ENCODE results near the gene TMEM38A.

The TMEM38A gene

DNA sequence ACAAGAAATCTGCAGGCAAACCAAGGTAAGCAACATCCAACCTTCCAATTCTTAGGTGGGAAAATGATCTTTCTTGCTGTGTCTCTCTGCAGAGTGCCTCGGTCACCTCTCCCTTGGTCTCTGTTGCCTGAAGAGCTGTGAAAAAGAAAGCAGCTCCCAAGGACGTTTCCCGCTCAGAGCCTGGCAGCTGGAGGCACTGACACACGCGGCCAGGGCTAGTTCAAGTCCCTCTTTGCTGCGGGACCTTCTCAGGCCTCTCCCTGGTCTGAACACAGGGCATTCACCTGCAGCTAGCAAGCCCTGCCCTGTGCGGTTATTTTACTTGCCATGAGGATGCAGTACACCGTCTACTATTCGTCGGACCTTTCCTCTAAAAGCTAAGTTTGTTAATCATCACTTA, 36.7 kb upstream of the TMEM38A start:
- no peaks in the 10 kb centered on the region for H3K27me3 ChIP-seq (replicated peaks; ENCODE audit: insufficient read depth, low read length)
- no peak overlapping the region for H3K4me3 ChIP-seq (ENCODE audit: low read length)
- DNase-seq: no peak
- peak overlapping the region; percentile 18; the same call in 1 of the 2 replicates for H3K4me2 ChIP-seq (ENCODE audit: low read depth, low read length)
- peak overlapping the region; percentile 9; the same call in 1 of the 2 replicates for H3K9ac ChIP-seq (ENCODE audit: low read length)
- no peaks in the 10 kb centered on the region; the same call in 1 of the 2 replicates for H3K36me3 ChIP-seq (replicated peaks; ENCODE audit: insufficient read depth, low read length)
- peaks cover 30% of the 10 kb centered on the region for H3K4me1 ChIP-seq (ENCODE audit: low read length)
- H4K20me1 ChIP-seq (ENCODE audit: insufficient read depth, low read length): peaks cover 62% of the 10 kb centered on the region
- no peaks in the 10 kb centered on the region for H3K9me2 ChIP-seq (replicated peaks; ENCODE audit: insufficient read depth, low read length)
- no peak overlapping the region for H2AFZ ChIP-seq (ENCODE audit: low read length)
- H3K79me2 ChIP-seq (ENCODE audit: low read length): peaks cover 86% of the 10 kb centered on the region
- H3K9me3 ChIP-seq (replicated peaks; ENCODE audit: insufficient read depth, low read length): no peaks in the 10 kb centered on the region
- peak overlapping the region; percentile 34; the same call in 1 of the 2 replicates for H3K27ac ChIP-seq (ENCODE audit: low read length)
- peaks cover 17% of the 10 kb centered on the region for H3F3A ChIP-seq (ENCODE audit: insufficient read depth, low read length)
- no peak for TF ChIP-seq EZH2 (optimal IDR thresholded peaks at IDR 0.05; ENCODE audit: low read depth, low read length)
- TF ChIP-seq EZH2phosphoT487 (IDR thresholded peaks at IDR 0.05; ENCODE audit: low read length): no peak
- TF ChIP-seq, protein P1, sequence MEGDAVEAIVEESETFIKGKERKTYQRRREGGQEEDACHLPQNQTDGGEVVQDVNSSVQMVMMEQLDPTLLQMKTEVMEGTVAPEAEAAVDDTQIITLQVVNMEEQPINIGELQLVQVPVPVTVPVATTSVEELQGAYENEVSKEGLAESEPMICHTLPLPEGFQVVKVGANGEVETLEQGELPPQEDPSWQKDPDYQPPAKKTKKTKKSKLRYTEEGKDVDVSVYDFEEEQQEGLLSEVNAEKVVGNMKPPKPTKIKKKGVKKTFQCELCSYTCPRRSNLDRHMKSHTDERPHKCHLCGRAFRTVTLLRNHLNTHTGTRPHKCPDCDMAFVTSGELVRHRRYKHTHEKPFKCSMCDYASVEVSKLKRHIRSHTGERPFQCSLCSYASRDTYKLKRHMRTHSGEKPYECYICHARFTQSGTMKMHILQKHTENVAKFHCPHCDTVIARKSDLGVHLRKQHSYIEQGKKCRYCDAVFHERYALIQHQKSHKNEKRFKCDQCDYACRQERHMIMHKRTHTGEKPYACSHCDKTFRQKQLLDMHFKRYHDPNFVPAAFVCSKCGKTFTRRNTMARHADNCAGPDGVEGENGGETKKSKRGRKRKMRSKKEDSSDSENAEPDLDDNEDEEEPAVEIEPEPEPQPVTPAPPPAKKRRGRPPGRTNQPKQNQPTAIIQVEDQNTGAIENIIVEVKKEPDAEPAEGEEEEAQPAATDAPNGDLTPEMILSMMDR (IDR thresholded peaks at IDR 0.05; ENCODE audit: low read length): no peak

DNA sequence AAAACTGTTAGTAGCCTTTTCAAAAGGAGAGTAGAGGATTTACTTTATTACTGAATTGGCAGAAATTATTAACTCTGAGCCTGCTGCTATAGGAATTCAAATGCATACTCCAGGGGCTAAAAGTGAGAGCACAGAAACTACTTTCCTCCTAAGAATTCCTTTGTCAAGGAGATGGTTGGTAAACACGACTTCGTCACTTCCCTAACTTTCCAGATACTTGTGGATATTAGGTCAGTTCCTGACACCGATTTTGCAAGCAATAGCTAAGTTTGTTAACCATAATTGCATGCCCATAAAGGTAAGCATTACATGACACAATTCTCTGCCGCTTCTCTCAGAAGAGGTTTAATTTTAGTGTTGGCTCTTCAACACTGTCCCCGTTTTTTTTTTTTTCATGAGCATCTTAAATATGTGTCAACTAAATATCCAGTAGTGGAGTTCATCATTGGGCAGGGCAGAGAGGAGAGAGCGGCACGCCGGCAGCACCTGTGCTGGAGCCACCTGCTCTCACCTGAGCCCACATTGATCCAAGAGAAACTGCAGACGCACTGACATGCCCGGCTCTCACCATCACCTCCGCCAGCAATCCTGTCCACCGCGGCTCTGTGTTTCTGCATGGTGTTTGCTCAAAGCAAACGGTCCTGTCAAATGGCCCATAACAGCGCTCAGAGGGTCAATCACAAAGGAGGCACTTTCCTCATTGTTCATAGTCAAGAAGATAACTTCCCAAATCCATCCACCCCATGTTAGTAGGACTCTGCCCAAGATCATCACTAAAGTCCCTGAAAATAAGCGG, 35.6 kb upstream of the TMEM38A start:
- Histone ChIP-seq H2AFZ (ENCODE audit: low read length) (no peak overlapping the region), H3K4me1 (ENCODE audit: low read length) (peaks cover 41% of the 10 kb centered on the region), H3K27ac (ENCODE audit: low read length) (no peak overlapping the region), H3K9me2 (replicated peaks; ENCODE audit: insufficient read depth, low read length) (no peaks in the 10 kb centered on the region), H3K9ac (ENCODE audit: low read length) (peak overlapping the region; percentile 49; the same call in 1 of the 2 replicates), H4K20me1 (ENCODE audit: insufficient read depth, low read length) (peaks cover 51% of the 10 kb centered on the region), H3K4me2 (ENCODE audit: low read depth, low read length) (peak overlapping the region; percentile 91; the same call in 1 of the 2 replicates), H3K9me3 (replicated peaks; ENCODE audit: insufficient read depth, low read length) (no peaks in the 10 kb centered on the region), H3K79me2 (ENCODE audit: low read length) (peaks cover 78% of the 10 kb centered on the region), H3F3A (ENCODE audit: insufficient read depth, low read length) (peaks cover 28% of the 10 kb centered on the region), H3K27me3 (replicated peaks; ENCODE audit: insufficient read depth, low read length) (no peaks in the 10 kb centered on the region), H3K36me3 (replicated peaks; ENCODE audit: insufficient read depth, low read length) (no peaks in the 10 kb centered on the region; the same call in 1 of the 2 replicates), H3K4me3 (ENCODE audit: low read length) (no peak overlapping the region)
- TF ChIP-seq EZH2 (optimal IDR thresholded peaks at IDR 0.05; ENCODE audit: low read depth, low read length) (no peak), EZH2phosphoT487 (IDR thresholded peaks at IDR 0.05; ENCODE audit: low read length) (no peak)
- TF ChIP-seq, protein P1 (IDR thresholded peaks at IDR 0.05; ENCODE audit: low read length): no peak
- DNase-seq: no peak

DNA sequence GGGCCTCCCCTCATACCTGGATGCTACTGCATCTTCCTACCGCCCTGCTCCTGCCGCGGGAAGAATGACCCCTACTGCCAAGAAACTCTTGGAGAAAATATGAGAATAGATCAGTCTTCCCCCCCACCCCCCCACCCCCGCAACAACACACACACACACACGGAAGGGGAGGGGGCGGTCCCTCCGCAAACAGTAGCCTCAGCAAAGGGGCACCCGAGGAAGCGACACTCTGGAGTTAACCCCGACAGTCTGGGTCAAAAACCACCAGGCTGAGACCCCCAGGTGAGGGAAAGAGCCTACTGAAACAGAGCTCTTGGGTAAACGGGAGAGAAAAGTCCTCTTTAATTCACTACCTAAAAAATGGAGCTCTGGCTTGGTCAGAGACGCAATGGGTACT, 34.1 kb upstream of the TMEM38A start:
- peaks cover 33% of the 10 kb centered on the region for H3F3A ChIP-seq (ENCODE audit: insufficient read depth, low read length)
- no peak for DNase-seq
- H3K9me3 ChIP-seq (replicated peaks; ENCODE audit: insufficient read depth, low read length): no peaks in the 10 kb centered on the region
- peaks cover 73% of the 10 kb centered on the region for H3K79me2 ChIP-seq (ENCODE audit: low read length)
- peaks cover 39% of the 10 kb centered on the region for H4K20me1 ChIP-seq (ENCODE audit: insufficient read depth, low read length)
- peak overlapping the region; percentile 97 for H3K4me3 ChIP-seq (ENCODE audit: low read length)
- H3K9ac ChIP-seq (ENCODE audit: low read length): peak overlapping the region; percentile 90
- TF ChIP-seq EZH2 (optimal IDR thresholded peaks at IDR 0.05; ENCODE audit: low read depth, low read length) (no peak), EZH2phosphoT487 (IDR thresholded peaks at IDR 0.05; ENCODE audit: low read length) (no peak)
- TF ChIP-seq, protein P1 (IDR thresholded peaks at IDR 0.05; ENCODE audit: low read length): no peak
- H3K36me3 ChIP-seq (replicated peaks; ENCODE audit: insufficient read depth, low read length): no peaks in the 10 kb centered on the region; the same call in 1 of the 2 replicates
- H3K9me2 ChIP-seq (replicated peaks; ENCODE audit: insufficient read depth, low read length): no peaks in the 10 kb centered on the region
- H3K27ac ChIP-seq (ENCODE audit: low read length): peak overlapping the region; percentile 43; the same call in 1 of the 2 replicates
- H2AFZ ChIP-seq (ENCODE audit: low read length): no peak overlapping the region
- H3K4me1 ChIP-seq (ENCODE audit: low read length): peaks cover 42% of the 10 kb centered on the region
- H3K27me3 ChIP-seq (replicated peaks; ENCODE audit: insufficient read depth, low read length): no peaks in the 10 kb centered on the region
- H3K4me2 ChIP-seq (ENCODE audit: low read depth, low read length): peak overlapping the region; percentile 91
